Calu3 (cell line): ENCODE measurements around the gene NCOA6. TPM values are rescaled to one million over a fixed set of nuclear protein-coding genes. Genes with fewer than 3 reads are reported as not detected.
A peak's percentile ranks its signal among the peaks of the same experiment; 100 is the strongest.

ENCODE experiments used
- BruUV-seq: library from RNA; stranded (reverse); fragments of 400-500 nt; replicated peaks from 2 replicates; lab custom pipeline; 2021; lab: Mats Ljungman, UMichigan
- CTCF ChIA-PET: fragments of 300-600 bp; sonication (Branson Sonifier 250); formaldehyde crosslinking; loops from one replicate; lab custom pipeline; 2022; ENCODE audit warnings: antibody characterized with exemption; lab: Charles Lee
- DNase-seq: peaks from one replicate; pipeline ENCODE4 v3.0.0; 2022
- H3K27ac Mint-ChIP-seq: one replicate; pipeline ENCODE4 v1.8.0; 2022; ENCODE audit warnings: mixed read lengths; ENCODE audit not compliant: unreplicated experiment
- H3K27me3 Mint-ChIP-seq: one replicate; pipeline ENCODE4 v1.8.0; 2022; ENCODE audit warnings: mixed read lengths; ENCODE audit not compliant: unreplicated experiment
- H3K36me3 Mint-ChIP-seq: one replicate; pipeline ENCODE4 v1.8.0; 2022; ENCODE audit warnings: mild to moderate bottlenecking, moderate library complexity, mixed read lengths; ENCODE audit not compliant: insufficient read depth, unreplicated experiment
- H3K4me1 Mint-ChIP-seq: one replicate; pipeline ENCODE4 v1.8.0; 2022; ENCODE audit warnings: mild to moderate bottlenecking, low read depth, mixed read lengths; ENCODE audit not compliant: unreplicated experiment
- H3K4me3 Mint-ChIP-seq: one replicate; pipeline ENCODE4 v1.8.0; 2022; ENCODE audit warnings: mild to moderate bottlenecking, low read depth, moderate library complexity, mixed read lengths; ENCODE audit not compliant: unreplicated experiment
- H3K9me3 Mint-ChIP-seq: one replicate; pipeline ENCODE4 v1.8.0; 2022; ENCODE audit warnings: low read depth, mixed read lengths; ENCODE audit not compliant: unreplicated experiment
- CTCF ChIP-seq: fragments of 200-600 bp; IDR thresholded peaks from one replicate; pipeline ENCODE4 v1.8.0; 2022; ENCODE audit warnings: antibody characterized with exemption; ENCODE audit not compliant: unreplicated experiment
- intact Hi-C: fragments of 100-400 bp; cut with micrococcal nuclease; formaldehyde crosslinking; loops from one replicate; pipeline ENCODE4 v1.10.0; 2022; ENCODE audit not compliant: unreplicated experiment
- total RNA-seq: library from RNA; stranded (reverse); gene quantifications from 2 replicates; pipeline ENCODE4 v1.2.3, GENCODE V29; 2022

Gene NCOA6
- total RNA-seq, 1 experiment from 2014 or later: 42.8 TPM

- intact Hi-C loops: no loop called here
- Mint-ChIP-seq H3K36me3 (peaks cover 55% of the 10 kb centered on the region), H3K27me3 (peaks cover 37% of the 10 kb centered on the region), H3K27ac (no peak overlapping the region), H3K4me3 (no peak overlapping the region), H3K4me1 (peaks cover 37% of the 10 kb centered on the region), H3K9me3 (no peaks in the 10 kb centered on the region)
- no peak for DNase-seq
- no TSS peak for BruUV-seq
- no peak for TF ChIP-seq CTCF
- CTCF ChIA-PET: interaction anchor here (1.6 to 3.0 kb wide), 2 partner anchors 30 to 127 kb away, joined by 7 to 19 read pairs; partner anchors contain the start of gene PIGU
Measured at GRCh38 chr20:34706912-34707784, 118.3 kb downstream of the NCOA6 start.

- Mint-ChIP-seq H3K4me1 (peaks cover 37% of the 10 kb centered on the region), H3K9me3 (no peaks in the 10 kb centered on the region), H3K4me3 (no peak overlapping the region), H3K27ac (no peak overlapping the region), H3K36me3 (peaks cover 55% of the 10 kb centered on the region), H3K27me3 (peaks cover 45% of the 10 kb centered on the region)
- CTCF ChIA-PET: interaction anchor here (2.2 kb wide), 1 partner anchor 144 kb away, joined by 9 read pairs; no protein-coding TSS in a partner anchor
- no TSS peak for BruUV-seq
- no peak for DNase-seq
- TF ChIP-seq CTCF: no peak
- intact Hi-C loops: no loop called here
Measured at GRCh38 chr20:34706302-34706875, 119.1 kb downstream of the NCOA6 start.

GRCh38 chr20:34705397-34706301 lies 119.8 kb downstream of the NCOA6 start:
- CTCF ChIA-PET: interaction anchor here (0.6 to 2.7 kb wide), 6 partner anchors 8 to 1108 kb away, joined by 3 to 17 read pairs (median 6); no protein-coding TSS in a partner anchor
- no TSS peak for BruUV-seq
- peaks cover 54% of the 10 kb centered on the region for H3K36me3 Mint-ChIP-seq
- H3K9me3 Mint-ChIP-seq: no peaks in the 10 kb centered on the region
- H3K27ac Mint-ChIP-seq: peak overlapping the region; percentile 97
- peak; percentile 48 for DNase-seq
- intact Hi-C loops: loop anchor here (2.0 kb wide), 1 partner anchor 29 kb away; the partner anchor contains the start of gene PIGU
- peak overlapping the region; percentile 90 for H3K4me3 Mint-ChIP-seq
- peaks cover 41% of the 10 kb centered on the region for H3K27me3 Mint-ChIP-seq
- peaks cover 35% of the 10 kb centered on the region for H3K4me1 Mint-ChIP-seq
- TF ChIP-seq CTCF: peak; percentile 25

- Mint-ChIP-seq H3K9me3 (no peaks in the 10 kb centered on the region), H3K27me3 (peaks cover 34% of the 10 kb centered on the region), H3K27ac (peak overlapping the region; percentile 97), H3K4me1 (peaks cover 28% of the 10 kb centered on the region), H3K4me3 (peak overlapping the region; percentile 90), H3K36me3 (peaks cover 47% of the 10 kb centered on the region)
- CTCF ChIA-PET: interaction anchor here (0.6 to 2.7 kb wide), 7 partner anchors 8 to 1108 kb away, joined by 3 to 17 read pairs (median 4); no protein-coding TSS in a partner anchor
- TF ChIP-seq CTCF: no peak
- intact Hi-C loops: loop anchor here (2.0 kb wide), 1 partner anchor 28 kb away; the partner anchor contains the start of gene PIGU
- DNase-seq: no peak
- BruUV-seq: TSS peak; percentile 65
Measured at GRCh38 chr20:34705008-34705396, 120.4 kb downstream of the NCOA6 start.
